WTC11 (cell line): ENCODE data around the gene SYCE3. TPM values are rescaled to one million over a fixed set of nuclear protein-coding genes. Genes with fewer than 3 reads are reported as not detected.

ENCODE experiments used
- ATAC-seq: fragments of 200-7000 bp; cut with Tn5 transposase; 2 replicates; pipeline ENCODE4 v1.10.0; 2021; ENCODE audit warnings: mild to moderate bottlenecking, moderate library complexity
- CTCF ChIA-PET: fragments of 300-600 bp; sonication (Branson Sonifier 250); formaldehyde crosslinking; loops from one replicate; lab custom pipeline; 2021; ENCODE audit warnings: antibody characterized with exemption; lab: Charles Lee
- POLR2A ChIA-PET: fragments of 350-600 bp; sonication (Branson Sonifier 250); formaldehyde crosslinking; loops from one replicate; lab custom pipeline; 2021; ENCODE audit warnings: antibody characterized with exemption; lab: Charles Lee
- DNase-seq: peaks from one replicate; pipeline ENCODE4 v3.0.0; 2021; ENCODE audit warnings: low spot score
- H3K27ac Mint-ChIP-seq: 2 replicates; pipeline ENCODE4 v1.8.0; 2021; ENCODE audit warnings: mixed read lengths
- H3K27me3 Mint-ChIP-seq: 2 replicates; pipeline ENCODE4 v1.8.0; 2021; ENCODE audit warnings: low read depth, mild to moderate bottlenecking, moderate library complexity, mixed read lengths
- H3K36me3 Mint-ChIP-seq: 2 replicates; pipeline ENCODE4 v1.8.0; 2021; ENCODE audit warnings: mixed read lengths
- H3K4me1 Mint-ChIP-seq: 2 replicates; pipeline ENCODE4 v1.8.0; 2022; ENCODE audit warnings: mixed read lengths
- H3K4me3 Mint-ChIP-seq: 2 replicates; pipeline ENCODE4 v1.8.0; 2021; ENCODE audit warnings: mild to moderate bottlenecking, moderate library complexity, mixed read lengths
- H3K9me3 Mint-ChIP-seq: 2 replicates; pipeline ENCODE4 v1.8.0; 2021; ENCODE audit warnings: mixed read lengths
- GTF2I ChIP-seq: fragments of 250-450 bp; sonication (Bioruptor Pico); conservative IDR thresholded peaks from 2 replicates; pipeline ENCODE4 v1.4.0; 2021; ENCODE audit warnings: mild to moderate bottlenecking
- MXD4 ChIP-seq: fragments of 250-450 bp; sonication (Bioruptor Pico); IDR thresholded peaks from 2 replicates; pipeline ENCODE4 v1.8.0; 2021; ENCODE audit warnings: mild to moderate bottlenecking, moderate library complexity, borderline replicate concordance
- NFATC4 ChIP-seq: fragments of 250-450 bp; sonication (Bioruptor Pico); IDR thresholded peaks from 2 replicates; pipeline ENCODE4 v1.9.0; 2021; ENCODE audit warnings: mild to moderate bottlenecking
- NR3C1 ChIP-seq: sonication (generic); formaldehyde crosslinking; conservative IDR thresholded peaks from 2 replicates; pipeline ENCODE4 v1.8.1; 2023; ENCODE audit warnings: low read depth, mild to moderate bottlenecking, missing genetic modification reagents
- SOX15 ChIP-seq: fragments of 250-450 bp; sonication (Bioruptor Pico); IDR thresholded peaks from 2 replicates; pipeline ENCODE4 v1.9.0; 2021; ENCODE audit warnings: mild to moderate bottlenecking
- ZBTB21 ChIP-seq: sonication (generic); formaldehyde crosslinking; IDR thresholded peaks from 2 replicates; pipeline ENCODE4 v1.8.1; 2023; ENCODE audit warnings: mild to moderate bottlenecking, missing genetic modification reagents, borderline replicate concordance
- ZNF219 ChIP-seq: sonication (generic); formaldehyde crosslinking; IDR thresholded peaks from 2 replicates; pipeline ENCODE4 v1.8.0; 2023; ENCODE audit warnings: missing genetic modification reagents, mild to moderate bottlenecking, borderline replicate concordance
- ZNF416 ChIP-seq: fragments of 250-450 bp; sonication (Bioruptor Pico); IDR thresholded peaks from 2 replicates; pipeline ENCODE4 v1.9.0; 2021; ENCODE audit warnings: mild to moderate bottlenecking, inconsistent platforms
- total RNA-seq: library from RNA; stranded (reverse); gene quantifications from 3 replicates; pipeline ENCODE4 v1.2.3, GENCODE V29; 2021
- TF ChIP-seq, protein P1 (sequence below): fragments of 200-600 bp; IDR thresholded peaks from 2 replicates; pipeline ENCODE4 v1.8.0; 2022; ENCODE audit warnings: antibody characterized with exemption
- TF ChIP-seq, protein P2 (sequence below): sonication (generic); formaldehyde crosslinking; IDR thresholded peaks from 2 replicates; pipeline ENCODE4 v1.8.0; 2023; ENCODE audit warnings: mild to moderate bottlenecking, missing genetic modification reagents
- TF ChIP-seq, protein P3 (sequence below): sonication (generic); formaldehyde crosslinking; conservative IDR thresholded peaks from 2 replicates; pipeline ENCODE4 v1.8.1; 2022; ENCODE audit warnings: mild to moderate bottlenecking, missing genetic modification reagents
- TF ChIP-seq, protein P4 (sequence below): fragments of 250-450 bp; sonication (Bioruptor Pico); IDR thresholded peaks from 2 replicates; pipeline ENCODE4 v1.9.0; 2021; ENCODE audit warnings: mild to moderate bottlenecking
- TF ChIP-seq, protein P5 (sequence below): sonication (generic); formaldehyde crosslinking; IDR thresholded peaks from 2 replicates; pipeline ENCODE4 v1.8.1; 2022; ENCODE audit warnings: low read depth, missing genetic modification reagents, borderline replicate concordance
- TF ChIP-seq, protein P6 (sequence below): fragments of 250-450 bp; sonication (Bioruptor Pico); conservative IDR thresholded peaks from 2 replicates; pipeline ENCODE4 v1.9.0; 2021; ENCODE audit warnings: mild to moderate bottlenecking
- TF ChIP-seq, protein P7 (sequence below): fragments of 250-450 bp; sonication (Bioruptor Pico); IDR thresholded peaks from 2 replicates; pipeline ENCODE4 v1.8.0; 2021; ENCODE audit warnings: mild to moderate bottlenecking
- TF ChIP-seq, protein P8 (sequence below): sonication (generic); formaldehyde crosslinking; IDR thresholded peaks from 2 replicates; pipeline ENCODE4 v1.8.1; 2022; ENCODE audit warnings: missing genetic modification reagents, borderline replicate concordance
- TF ChIP-seq, protein P9 (sequence below): sonication (generic); formaldehyde crosslinking; IDR thresholded peaks from 2 replicates; pipeline ENCODE4 v1.8.1; 2023; ENCODE audit warnings: mild to moderate bottlenecking, missing genetic modification reagents, borderline replicate concordance

SYCE3 gene
- total RNA-seq, 1 experiment from 2014 or later: 0.46 TPM

DNA sequence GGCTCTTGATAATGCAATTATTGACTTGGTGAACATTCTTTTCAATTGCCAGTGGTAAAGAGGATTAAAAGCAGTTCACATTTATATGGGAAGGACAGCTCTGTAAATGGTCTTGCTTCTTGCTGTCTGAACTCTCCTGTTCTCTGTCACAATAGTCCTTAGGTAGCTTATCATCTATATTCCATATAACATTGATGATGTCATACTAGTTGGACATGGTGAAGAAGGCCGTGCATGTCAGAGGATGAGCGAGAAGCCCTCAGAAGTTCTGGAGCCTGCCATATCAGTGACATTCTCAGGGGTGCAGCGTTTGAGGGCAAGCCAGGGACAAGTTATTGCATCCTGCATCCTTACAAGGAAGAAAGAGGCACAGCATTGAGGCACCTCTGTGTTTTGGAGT lies 22.5 kb upstream of the SYCE3 start:
- Mint-ChIP-seq H3K27ac (no peak overlapping the region), H3K27me3 (peaks cover 26% of the 10 kb centered on the region), H3K4me1 (peaks cover 9% of the 10 kb centered on the region), H3K9me3 (no peaks in the 10 kb centered on the region), H3K36me3 (peaks cover 5% of the 10 kb centered on the region), H3K4me3 (no peak overlapping the region)
- ATAC-seq: no peak
- ChIA-PET CTCF (no interaction called here), POLR2A (no interaction called here)
- no peak for DNase-seq
- no peak for TF ChIP-seq NR3C1 (CRISPR knock-in tag)
- TF ChIP-seq, protein P1, sequence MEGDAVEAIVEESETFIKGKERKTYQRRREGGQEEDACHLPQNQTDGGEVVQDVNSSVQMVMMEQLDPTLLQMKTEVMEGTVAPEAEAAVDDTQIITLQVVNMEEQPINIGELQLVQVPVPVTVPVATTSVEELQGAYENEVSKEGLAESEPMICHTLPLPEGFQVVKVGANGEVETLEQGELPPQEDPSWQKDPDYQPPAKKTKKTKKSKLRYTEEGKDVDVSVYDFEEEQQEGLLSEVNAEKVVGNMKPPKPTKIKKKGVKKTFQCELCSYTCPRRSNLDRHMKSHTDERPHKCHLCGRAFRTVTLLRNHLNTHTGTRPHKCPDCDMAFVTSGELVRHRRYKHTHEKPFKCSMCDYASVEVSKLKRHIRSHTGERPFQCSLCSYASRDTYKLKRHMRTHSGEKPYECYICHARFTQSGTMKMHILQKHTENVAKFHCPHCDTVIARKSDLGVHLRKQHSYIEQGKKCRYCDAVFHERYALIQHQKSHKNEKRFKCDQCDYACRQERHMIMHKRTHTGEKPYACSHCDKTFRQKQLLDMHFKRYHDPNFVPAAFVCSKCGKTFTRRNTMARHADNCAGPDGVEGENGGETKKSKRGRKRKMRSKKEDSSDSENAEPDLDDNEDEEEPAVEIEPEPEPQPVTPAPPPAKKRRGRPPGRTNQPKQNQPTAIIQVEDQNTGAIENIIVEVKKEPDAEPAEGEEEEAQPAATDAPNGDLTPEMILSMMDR: no peak
- TF ChIP-seq, protein P2, sequence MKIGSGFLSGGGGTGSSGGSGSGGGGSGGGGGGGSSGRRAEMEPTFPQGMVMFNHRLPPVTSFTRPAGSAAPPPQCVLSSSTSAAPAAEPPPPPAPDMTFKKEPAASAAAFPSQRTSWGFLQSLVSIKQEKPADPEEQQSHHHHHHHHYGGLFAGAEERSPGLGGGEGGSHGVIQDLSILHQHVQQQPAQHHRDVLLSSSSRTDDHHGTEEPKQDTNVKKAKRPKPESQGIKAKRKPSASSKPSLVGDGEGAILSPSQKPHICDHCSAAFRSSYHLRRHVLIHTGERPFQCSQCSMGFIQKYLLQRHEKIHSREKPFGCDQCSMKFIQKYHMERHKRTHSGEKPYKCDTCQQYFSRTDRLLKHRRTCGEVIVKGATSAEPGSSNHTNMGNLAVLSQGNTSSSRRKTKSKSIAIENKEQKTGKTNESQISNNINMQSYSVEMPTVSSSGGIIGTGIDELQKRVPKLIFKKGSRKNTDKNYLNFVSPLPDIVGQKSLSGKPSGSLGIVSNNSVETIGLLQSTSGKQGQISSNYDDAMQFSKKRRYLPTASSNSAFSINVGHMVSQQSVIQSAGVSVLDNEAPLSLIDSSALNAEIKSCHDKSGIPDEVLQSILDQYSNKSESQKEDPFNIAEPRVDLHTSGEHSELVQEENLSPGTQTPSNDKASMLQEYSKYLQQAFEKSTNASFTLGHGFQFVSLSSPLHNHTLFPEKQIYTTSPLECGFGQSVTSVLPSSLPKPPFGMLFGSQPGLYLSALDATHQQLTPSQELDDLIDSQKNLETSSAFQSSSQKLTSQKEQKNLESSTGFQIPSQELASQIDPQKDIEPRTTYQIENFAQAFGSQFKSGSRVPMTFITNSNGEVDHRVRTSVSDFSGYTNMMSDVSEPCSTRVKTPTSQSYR (CRISPR knock-in tag): no peak
- TF ChIP-seq, protein P3, sequence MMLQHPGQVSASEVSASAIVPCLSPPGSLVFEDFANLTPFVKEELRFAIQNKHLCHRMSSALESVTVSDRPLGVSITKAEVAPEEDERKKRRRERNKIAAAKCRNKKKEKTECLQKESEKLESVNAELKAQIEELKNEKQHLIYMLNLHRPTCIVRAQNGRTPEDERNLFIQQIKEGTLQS (CRISPR knock-in tag): no peak
- TF ChIP-seq SOX15 (CRISPR knock-in tag): no peak
- TF ChIP-seq, protein P4, sequence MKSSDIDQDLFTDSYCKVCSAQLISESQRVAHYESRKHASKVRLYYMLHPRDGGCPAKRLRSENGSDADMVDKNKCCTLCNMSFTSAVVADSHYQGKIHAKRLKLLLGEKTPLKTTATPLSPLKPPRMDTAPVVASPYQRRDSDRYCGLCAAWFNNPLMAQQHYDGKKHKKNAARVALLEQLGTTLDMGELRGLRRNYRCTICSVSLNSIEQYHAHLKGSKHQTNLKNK (CRISPR knock-in tag): no peak
- TF ChIP-seq, protein P5, sequence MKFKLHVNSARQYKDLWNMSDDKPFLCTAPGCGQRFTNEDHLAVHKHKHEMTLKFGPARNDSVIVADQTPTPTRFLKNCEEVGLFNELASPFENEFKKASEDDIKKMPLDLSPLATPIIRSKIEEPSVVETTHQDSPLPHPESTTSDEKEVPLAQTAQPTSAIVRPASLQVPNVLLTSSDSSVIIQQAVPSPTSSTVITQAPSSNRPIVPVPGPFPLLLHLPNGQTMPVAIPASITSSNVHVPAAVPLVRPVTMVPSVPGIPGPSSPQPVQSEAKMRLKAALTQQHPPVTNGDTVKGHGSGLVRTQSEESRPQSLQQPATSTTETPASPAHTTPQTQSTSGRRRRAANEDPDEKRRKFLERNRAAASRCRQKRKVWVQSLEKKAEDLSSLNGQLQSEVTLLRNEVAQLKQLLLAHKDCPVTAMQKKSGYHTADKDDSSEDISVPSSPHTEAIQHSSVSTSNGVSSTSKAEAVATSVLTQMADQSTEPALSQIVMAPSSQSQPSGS (CRISPR knock-in tag): no peak
- TF ChIP-seq, protein P6, sequence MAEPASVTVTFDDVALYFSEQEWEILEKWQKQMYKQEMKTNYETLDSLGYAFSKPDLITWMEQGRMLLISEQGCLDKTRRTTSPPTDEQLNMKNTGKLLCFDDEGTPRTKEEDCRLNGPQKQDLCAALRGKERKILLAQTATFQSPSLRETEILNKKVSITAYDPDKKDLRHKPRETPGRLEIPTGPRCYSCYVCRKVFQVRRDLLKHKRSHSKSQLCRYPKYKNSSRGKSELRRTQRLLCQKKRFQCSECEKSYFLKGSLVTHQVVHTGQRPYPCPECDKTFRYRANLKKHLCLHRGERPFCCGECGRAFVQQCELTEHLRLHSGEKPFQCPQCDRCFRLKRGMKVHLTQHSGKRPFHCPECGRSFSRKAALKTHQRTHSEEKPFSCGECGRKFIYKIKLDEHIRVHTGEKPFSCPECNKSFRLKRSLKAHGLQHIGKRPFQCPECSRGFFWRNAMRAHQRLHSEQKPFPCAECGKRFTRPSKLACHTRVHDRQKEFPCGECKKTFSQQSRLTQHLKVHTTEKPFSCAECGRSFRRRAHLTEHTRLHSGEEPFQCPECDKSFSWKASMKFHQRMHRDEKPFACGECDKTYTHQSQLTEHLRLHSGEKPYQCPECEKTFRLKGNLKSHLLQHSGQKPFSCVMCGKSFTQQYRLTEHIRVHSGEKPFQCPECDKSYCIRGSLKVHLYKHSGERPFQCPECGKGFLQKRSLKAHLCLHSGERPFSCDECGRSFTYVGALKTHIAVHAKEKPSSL (CRISPR knock-in tag): no peak
- TF ChIP-seq, protein P7, sequence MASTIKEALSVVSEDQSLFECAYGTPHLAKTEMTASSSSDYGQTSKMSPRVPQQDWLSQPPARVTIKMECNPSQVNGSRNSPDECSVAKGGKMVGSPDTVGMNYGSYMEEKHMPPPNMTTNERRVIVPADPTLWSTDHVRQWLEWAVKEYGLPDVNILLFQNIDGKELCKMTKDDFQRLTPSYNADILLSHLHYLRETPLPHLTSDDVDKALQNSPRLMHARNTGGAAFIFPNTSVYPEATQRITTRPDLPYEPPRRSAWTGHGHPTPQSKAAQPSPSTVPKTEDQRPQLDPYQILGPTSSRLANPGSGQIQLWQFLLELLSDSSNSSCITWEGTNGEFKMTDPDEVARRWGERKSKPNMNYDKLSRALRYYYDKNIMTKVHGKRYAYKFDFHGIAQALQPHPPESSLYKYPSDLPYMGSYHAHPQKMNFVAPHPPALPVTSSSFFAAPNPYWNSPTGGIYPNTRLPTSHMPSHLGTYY (CRISPR knock-in tag): no peak
- no peak for TF ChIP-seq NFATC4 (CRISPR knock-in tag)
- TF ChIP-seq, protein P8, sequence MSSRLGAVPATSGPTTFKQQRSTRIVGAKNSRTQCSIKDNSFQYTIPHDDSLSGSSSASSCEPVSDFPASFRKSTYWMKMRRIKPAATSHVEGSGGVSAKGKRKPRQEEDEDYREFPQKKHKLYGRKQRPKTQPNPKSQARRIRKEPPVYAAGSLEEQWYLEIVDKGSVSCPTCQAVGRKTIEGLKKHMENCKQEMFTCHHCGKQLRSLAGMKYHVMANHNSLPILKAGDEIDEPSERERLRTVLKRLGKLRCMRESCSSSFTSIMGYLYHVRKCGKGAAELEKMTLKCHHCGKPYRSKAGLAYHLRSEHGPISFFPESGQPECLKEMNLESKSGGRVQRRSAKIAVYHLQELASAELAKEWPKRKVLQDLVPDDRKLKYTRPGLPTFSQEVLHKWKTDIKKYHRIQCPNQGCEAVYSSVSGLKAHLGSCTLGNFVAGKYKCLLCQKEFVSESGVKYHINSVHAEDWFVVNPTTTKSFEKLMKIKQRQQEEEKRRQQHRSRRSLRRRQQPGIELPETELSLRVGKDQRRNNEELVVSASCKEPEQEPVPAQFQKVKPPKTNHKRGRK (CRISPR knock-in tag): no peak
- TF ChIP-seq GTF2I: no peak
- TF ChIP-seq, protein P9, sequence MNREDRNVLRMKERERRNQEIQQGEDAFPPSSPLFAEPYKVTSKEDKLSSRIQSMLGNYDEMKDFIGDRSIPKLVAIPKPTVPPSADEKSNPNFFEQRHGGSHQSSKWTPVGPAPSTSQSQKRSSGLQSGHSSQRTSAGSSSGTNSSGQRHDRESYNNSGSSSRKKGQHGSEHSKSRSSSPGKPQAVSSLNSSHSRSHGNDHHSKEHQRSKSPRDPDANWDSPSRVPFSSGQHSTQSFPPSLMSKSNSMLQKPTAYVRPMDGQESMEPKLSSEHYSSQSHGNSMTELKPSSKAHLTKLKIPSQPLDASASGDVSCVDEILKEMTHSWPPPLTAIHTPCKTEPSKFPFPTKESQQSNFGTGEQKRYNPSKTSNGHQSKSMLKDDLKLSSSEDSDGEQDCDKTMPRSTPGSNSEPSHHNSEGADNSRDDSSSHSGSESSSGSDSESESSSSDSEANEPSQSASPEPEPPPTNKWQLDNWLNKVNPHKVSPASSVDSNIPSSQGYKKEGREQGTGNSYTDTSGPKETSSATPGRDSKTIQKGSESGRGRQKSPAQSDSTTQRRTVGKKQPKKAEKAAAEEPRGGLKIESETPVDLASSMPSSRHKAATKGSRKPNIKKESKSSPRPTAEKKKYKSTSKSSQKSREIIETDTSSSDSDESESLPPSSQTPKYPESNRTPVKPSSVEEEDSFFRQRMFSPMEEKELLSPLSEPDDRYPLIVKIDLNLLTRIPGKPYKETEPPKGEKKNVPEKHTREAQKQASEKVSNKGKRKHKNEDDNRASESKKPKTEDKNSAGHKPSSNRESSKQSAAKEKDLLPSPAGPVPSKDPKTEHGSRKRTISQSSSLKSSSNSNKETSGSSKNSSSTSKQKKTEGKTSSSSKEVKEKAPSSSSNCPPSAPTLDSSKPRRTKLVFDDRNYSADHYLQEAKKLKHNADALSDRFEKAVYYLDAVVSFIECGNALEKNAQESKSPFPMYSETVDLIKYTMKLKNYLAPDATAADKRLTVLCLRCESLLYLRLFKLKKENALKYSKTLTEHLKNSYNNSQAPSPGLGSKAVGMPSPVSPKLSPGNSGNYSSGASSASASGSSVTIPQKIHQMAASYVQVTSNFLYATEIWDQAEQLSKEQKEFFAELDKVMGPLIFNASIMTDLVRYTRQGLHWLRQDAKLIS (CRISPR knock-in tag): no peak
- TF ChIP-seq ZBTB21 (CRISPR knock-in tag): no peak
- TF ChIP-seq ZNF219: no peak
- no peak for TF ChIP-seq MXD4 (CRISPR knock-in tag)
- TF ChIP-seq ZNF416 (CRISPR knock-in tag): no peak
